KG1 (cell line): ENCODE measurements around the gene CASP12.

Experiments used
- DNase-seq: peaks from one replicate; lab custom pipeline; 2025; lab: John Stamatoyannopoulos, UW

Gene CASP12

GRCh38 chr11:104837969-104838639, 60.2 kb downstream of the CASP12 start:
- no peak for DNase-seq

DNA sequence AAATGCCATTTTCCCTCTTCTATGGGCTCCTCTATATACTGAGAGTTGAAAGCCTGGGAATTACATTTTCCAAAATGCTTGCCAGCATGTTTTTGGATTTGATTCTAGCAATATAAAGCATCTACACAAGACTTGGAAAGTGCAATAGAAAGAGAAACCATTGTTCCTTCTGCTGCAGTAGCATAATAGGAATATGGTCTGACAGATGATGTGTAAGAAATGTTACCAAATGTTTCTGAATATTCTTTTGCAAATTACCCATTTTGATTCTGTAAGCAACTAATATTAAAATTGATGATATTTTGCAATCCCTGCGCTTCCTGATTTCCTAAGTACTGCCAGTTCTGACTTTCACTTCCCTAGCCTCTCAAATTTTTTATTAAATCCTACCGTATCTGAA, 61.6 kb downstream of the CASP12 start:
- DNase-seq, result no peak
